ENCODE measurements around the gene TMOD1. TPM values are rescaled to one million over a fixed set of nuclear protein-coding genes. Genes with fewer than 3 reads are reported as not detected.

TMOD1 gene
- total RNA-seq, 5 donors from 2014 or later (not counting 1 experiment from before 2014, with no cell fraction given) = 0.70 to 1.9 (median 1.3) TPM

DNA sequence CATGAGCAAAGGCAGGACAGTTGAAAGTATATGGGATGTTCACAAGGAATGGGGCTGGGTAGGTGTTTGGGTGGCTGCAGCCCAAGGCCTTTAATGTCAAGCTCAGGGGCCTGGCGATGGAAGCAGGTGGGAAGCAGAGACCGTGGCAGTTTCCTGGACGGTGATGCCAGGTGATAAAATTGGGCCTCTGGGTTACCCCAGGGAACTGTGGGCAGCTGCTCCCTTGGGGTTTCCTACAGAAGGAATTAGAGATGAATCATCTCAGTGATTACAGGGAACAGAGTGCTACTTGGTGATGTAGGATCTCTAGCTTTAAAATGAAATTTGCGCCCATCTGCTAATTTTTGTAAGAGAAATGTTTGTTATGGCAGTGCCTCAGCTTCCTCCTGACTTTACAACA is 92.5 kb downstream of the TMOD1 start:
- Mint-ChIP-seq H3K27me3 (peaks cover 0 to 6% of the 10 kb centered on the region in 2 donors), H3K4me1 (peaks cover 7 to 8% (median 7%) of the 10 kb centered on the region in 3 donors), H3K4me3 (no peak overlapping the region), H3K36me3 (peaks cover 7% of the 10 kb centered on the region), H3K27ac (no peak overlapping the region), H3K9me3 (no peaks in the 10 kb centered on the region)
- Histone ChIP-seq H3K4me3 (ENCODE audit: control insufficient read depth in 1 of 2, extremely low read depth in 1 of 2, low read length in 1 of 2) (no peak overlapping the region), H3K9me3 (no peaks in the 10 kb centered on the region), H3K4me1 (ENCODE audit: control insufficient read depth in 1 of 2, extremely low read depth in 1 of 2, insufficient read depth in 2 of 2, low read length in 2 of 2) (peaks cover 0 to 7% of the 10 kb centered on the region in 2 experiments), H3K36me3 (ENCODE audit: control insufficient read depth in 2 of 2, extremely low read depth in 1 of 2, insufficient read depth in 1 of 2, low read length in 1 of 2) (no peaks in the 10 kb centered on the region), H3K27me3 (replicated peaks in 1 of 2; ENCODE audit: control insufficient read depth in 2 of 2, extremely low read depth in 1 of 2, insufficient read depth in 2 of 2, low read length in 1 of 2) (peaks cover 0 to 6% of the 10 kb centered on the region in 2 experiments), H3K27ac (ENCODE audit: low read length) (no peak overlapping the region)
- POLR2A ChIA-PET = no interaction called here
- no peak for DNase-seq
- 90% methylated on average over 3 of the region's 4 CpGs for WGBS (ENCODE audit: insufficient coverage)
- no peak for ATAC-seq (replicated peaks in 1 of 4)
- CTCF ChIA-PET = interaction anchor here in 1 of 2 donors (0.5 kb wide), 1 partner anchor 20 kb away, joined by 3 read pairs; no protein-coding TSS in a partner anchor

DNA sequence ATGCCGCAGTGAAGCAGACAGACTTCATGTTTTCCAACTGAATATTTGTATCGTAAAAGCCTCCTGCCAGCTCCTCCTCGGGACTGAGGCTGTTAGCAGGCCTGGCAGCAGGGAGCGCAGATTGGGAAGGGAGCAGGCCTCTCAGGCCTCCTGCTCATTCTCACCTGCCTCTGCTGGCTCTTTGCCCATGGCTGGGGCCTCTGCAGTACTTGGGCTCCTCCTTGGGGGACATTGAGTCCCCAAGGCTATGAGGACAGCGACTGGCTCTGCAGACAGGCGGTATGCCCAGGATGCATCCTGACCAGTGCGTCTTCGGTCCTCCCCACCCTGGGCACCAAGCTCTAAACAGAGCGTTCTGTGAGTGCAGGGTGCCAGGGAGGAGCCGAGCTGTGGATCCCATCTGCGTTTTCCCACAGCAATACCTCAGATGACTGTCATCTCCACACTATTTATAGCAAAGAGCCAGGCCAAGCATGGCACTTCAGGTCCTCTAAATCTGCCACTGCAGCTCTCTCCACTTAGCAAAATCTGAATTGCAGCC is 93.0 kb downstream of the TMOD1 start:
- no peak overlapping the region for H3K4me3 ChIP-seq (ENCODE audit: control insufficient read depth in 1 of 2, extremely low read depth in 1 of 2, low read length in 1 of 2)
- no peak for ATAC-seq (replicated peaks in 1 of 4)
- H3K36me3 Mint-ChIP-seq = peaks cover 7% of the 10 kb centered on the region
- no peak overlapping the region for H3K4me3 Mint-ChIP-seq
- WGBS (ENCODE audit: insufficient coverage) = 86% methylated on average over 10 of the region's 11 CpGs
- peaks cover 0 to 6% of the 10 kb centered on the region in 2 experiments for H3K27me3 ChIP-seq (replicated peaks in 1 of 2; ENCODE audit: control insufficient read depth in 2 of 2, extremely low read depth in 1 of 2, insufficient read depth in 2 of 2, low read length in 1 of 2)
- peaks cover 0 to 7% of the 10 kb centered on the region in 2 experiments for H3K4me1 ChIP-seq (ENCODE audit: control insufficient read depth in 1 of 2, extremely low read depth in 1 of 2, insufficient read depth in 2 of 2, low read length in 2 of 2)
- no peaks in the 10 kb centered on the region for H3K9me3 ChIP-seq
- DNase-seq = no peak
- no peak overlapping the region for H3K27ac Mint-ChIP-seq
- H3K36me3 ChIP-seq (ENCODE audit: control insufficient read depth in 2 of 2, extremely low read depth in 1 of 2, insufficient read depth in 1 of 2, low read length in 1 of 2) = peaks cover 0 to 2% of the 10 kb centered on the region in 2 donors
- peaks cover 0 to 6% of the 10 kb centered on the region in 2 donors for H3K27me3 Mint-ChIP-seq
- H3K4me1 Mint-ChIP-seq = peaks cover 7 to 8% (median 7%) of the 10 kb centered on the region in 3 donors
- H3K27ac ChIP-seq (ENCODE audit: low read length) = no peak overlapping the region
- no peaks in the 10 kb centered on the region for H3K9me3 Mint-ChIP-seq
- ChIA-PET POLR2A (no interaction called here), CTCF (interaction anchor here in 1 of 2 donors (0.5 kb wide), 1 partner anchor 19 kb away, joined by 3 read pairs; no protein-coding TSS in a partner anchor)

DNA sequence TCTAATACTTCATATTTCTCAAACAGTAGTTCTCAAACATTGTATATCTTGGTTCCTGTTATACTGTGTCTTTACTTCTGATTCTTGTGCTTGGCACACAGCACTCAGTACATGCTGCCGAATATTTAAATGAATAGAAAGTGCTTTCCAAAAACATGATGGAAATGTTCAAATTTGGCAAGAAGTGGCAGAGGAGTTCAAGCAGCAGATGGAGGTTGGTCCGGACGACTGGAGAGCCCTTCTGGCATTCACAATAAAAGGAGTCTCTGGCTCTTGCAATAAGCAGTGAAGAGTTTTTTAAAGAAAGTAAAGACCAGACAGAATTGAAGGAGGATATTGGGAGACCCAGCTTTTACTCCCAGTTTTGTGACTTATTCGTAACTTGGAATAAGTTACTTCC is 95.4 kb downstream of the TMOD1 start:
- no peak for ATAC-seq (replicated peaks in 1 of 4)
- Histone ChIP-seq H3K4me1 (ENCODE audit: control insufficient read depth in 1 of 2, extremely low read depth in 1 of 2, insufficient read depth in 2 of 2, low read length in 2 of 2) (peaks cover 0 to 7% of the 10 kb centered on the region in 2 experiments), H3K9me3 (no peaks in the 10 kb centered on the region), H3K27ac (ENCODE audit: low read length) (no peak overlapping the region), H3K36me3 (ENCODE audit: control insufficient read depth in 2 of 2, extremely low read depth in 1 of 2, insufficient read depth in 1 of 2, low read length in 1 of 2) (peaks cover 2 to 23% of the 10 kb centered on the region in 2 donors), H3K4me3 (ENCODE audit: control insufficient read depth in 1 of 2, extremely low read depth in 1 of 2, low read length in 1 of 2) (no peak overlapping the region), H3K27me3 (replicated peaks in 1 of 2; ENCODE audit: control insufficient read depth in 2 of 2, extremely low read depth in 1 of 2, insufficient read depth in 2 of 2, low read length in 1 of 2) (peaks cover 0 to 2% of the 10 kb centered on the region in 2 experiments)
- H3K9me3 Mint-ChIP-seq = no peaks in the 10 kb centered on the region
- peaks cover 19% of the 10 kb centered on the region for H3K36me3 Mint-ChIP-seq
- H3K4me1 Mint-ChIP-seq = peaks cover 7 to 8% (median 7%) of the 10 kb centered on the region in 3 donors
- peaks cover 0 to 2% of the 10 kb centered on the region in 2 donors for H3K27me3 Mint-ChIP-seq
- no peak overlapping the region for H3K27ac Mint-ChIP-seq
- 86% methylated on average over 3 of the region's 4 CpGs for WGBS (ENCODE audit: insufficient coverage)
- H3K4me3 Mint-ChIP-seq = no peak overlapping the region
- POLR2A ChIA-PET = no interaction called here
- CTCF ChIA-PET = interaction anchor here in 1 of 2 donors (0.6 to 2.4 kb wide), 3 partner anchors 55 to 129 kb away, joined by 3 to 18 read pairs (median 5); no protein-coding TSS in a partner anchor
- DNase-seq = no peak

DNA sequence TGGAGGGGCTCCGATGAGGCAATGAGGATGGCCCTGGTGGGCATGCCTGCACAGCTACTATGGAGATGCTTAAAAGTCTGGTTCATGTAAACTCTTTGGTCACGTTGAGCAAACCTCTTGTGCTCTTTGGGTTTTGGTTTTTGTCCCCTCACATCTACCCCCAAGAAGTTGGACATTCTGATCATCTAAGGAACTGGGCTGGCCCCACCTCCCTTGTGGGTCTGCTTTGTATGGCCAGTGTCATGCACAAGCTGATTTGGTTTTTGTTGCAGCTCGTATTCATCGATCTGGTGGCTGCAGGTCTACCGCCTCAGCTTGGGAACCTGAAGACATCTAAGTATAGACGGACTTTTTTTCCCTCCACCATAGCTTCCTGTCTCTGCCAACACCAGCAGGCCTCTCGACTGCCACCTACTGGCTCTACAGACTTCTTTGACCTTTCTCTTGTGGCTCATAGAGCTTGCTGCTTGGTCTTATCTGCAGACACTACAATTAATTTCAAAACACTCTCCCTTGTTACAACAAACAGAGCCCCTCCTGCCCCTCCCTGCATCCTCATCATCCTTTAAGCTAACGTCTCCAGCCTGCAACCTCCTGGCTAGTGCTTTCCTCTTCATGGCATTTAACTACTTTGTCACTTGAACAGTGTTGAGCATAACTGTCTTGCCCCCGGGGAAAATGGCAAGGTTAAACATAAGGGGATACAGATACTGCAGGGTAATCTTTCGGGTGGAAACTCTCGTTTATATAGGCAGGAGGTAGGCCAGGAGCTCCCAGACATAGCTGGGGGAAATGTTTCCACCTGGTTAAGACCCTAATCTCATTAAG is 97.2 kb downstream of the TMOD1 start:
- ATAC-seq (replicated peaks in 1 of 4) = peak; percentile 86 to 97 (median 92)
- Mint-ChIP-seq H3K36me3 (peaks cover 31% of the 10 kb centered on the region), H3K27ac (peak overlapping the region in 1 of 2 donors; percentile 15), H3K4me1 (peaks cover 7 to 8% (median 7%) of the 10 kb centered on the region in 3 donors), H3K4me3 (peak overlapping the region in 2 of 3 donors; percentile 41 to 44), H3K9me3 (no peaks in the 10 kb centered on the region), H3K27me3 (peaks cover 0 to 2% of the 10 kb centered on the region in 2 donors)
- POLR2A ChIA-PET = interaction anchor here in 1 of 2 donors (0.6 kb wide), 1 partner anchor 189 kb away, joined by 4 read pairs; no protein-coding TSS in a partner anchor
- WGBS (ENCODE audit: insufficient coverage) = 25% methylated on average over 6 of the region's 11 CpGs
- Histone ChIP-seq H3K36me3 (ENCODE audit: control insufficient read depth in 2 of 2, extremely low read depth in 1 of 2, insufficient read depth in 1 of 2, low read length in 1 of 2) (peaks cover 7 to 39% of the 10 kb centered on the region in 2 donors), H3K27ac (ENCODE audit: low read length) (no peak overlapping the region), H3K4me3 (ENCODE audit: control insufficient read depth in 1 of 2, extremely low read depth in 1 of 2, low read length in 1 of 2) (peak overlapping the region in 1 of 2 donors; percentile 10), H3K9me3 (no peaks in the 10 kb centered on the region), H3K27me3 (replicated peaks in 1 of 2; ENCODE audit: control insufficient read depth in 2 of 2, extremely low read depth in 1 of 2, insufficient read depth in 2 of 2, low read length in 1 of 2) (peaks cover 0 to 2% of the 10 kb centered on the region in 2 experiments), H3K4me1 (ENCODE audit: control insufficient read depth in 1 of 2, extremely low read depth in 1 of 2, insufficient read depth in 2 of 2, low read length in 2 of 2) (peaks cover 0 to 7% of the 10 kb centered on the region in 2 experiments)
- peak; percentile 32 to 84 (median 63) for DNase-seq
- CTCF ChIA-PET = interaction anchor here (0.5 to 2.4 kb wide), 39 partner anchors 9 to 745 kb away, joined by 3 to 23 read pairs (median 4); partner anchors contain the start of genes NCBP1 (in 1 of the 2), TDRD7 (in 1 of the 2), TSTD2 (in 1 of the 2) and ZNF782 (in 1 of the 2)

GRCh38 chr9:97599314-97599846 is 97.9 kb downstream of the TMOD1 start:
- no peak for ATAC-seq (replicated peaks in 1 of 4)
- Histone ChIP-seq H3K36me3 (ENCODE audit: control insufficient read depth in 2 of 2, extremely low read depth in 1 of 2, insufficient read depth in 1 of 2, low read length in 1 of 2) (peaks cover 10 to 44% of the 10 kb centered on the region in 2 donors), H3K27me3 (replicated peaks in 1 of 2; ENCODE audit: control insufficient read depth in 2 of 2, extremely low read depth in 1 of 2, insufficient read depth in 2 of 2, low read length in 1 of 2) (peaks cover 0 to 2% of the 10 kb centered on the region in 2 experiments), H3K4me3 (ENCODE audit: control insufficient read depth in 1 of 2, extremely low read depth in 1 of 2, low read length in 1 of 2) (no peak overlapping the region), H3K4me1 (ENCODE audit: control insufficient read depth in 1 of 2, extremely low read depth in 1 of 2, insufficient read depth in 2 of 2, low read length in 2 of 2) (peaks cover 0 to 7% of the 10 kb centered on the region in 2 experiments), H3K27ac (ENCODE audit: low read length) (no peak overlapping the region), H3K9me3 (no peaks in the 10 kb centered on the region)
- Mint-ChIP-seq H3K27ac (no peak overlapping the region), H3K4me1 (peaks cover 7 to 8% (median 7%) of the 10 kb centered on the region in 3 donors), H3K36me3 (peaks cover 31% of the 10 kb centered on the region), H3K9me3 (no peaks in the 10 kb centered on the region), H3K27me3 (peaks cover 0 to 2% of the 10 kb centered on the region in 2 donors), H3K4me3 (no peak overlapping the region)
- ChIA-PET POLR2A (interaction anchor here in 1 of 2 donors (0.6 kb wide), 1 partner anchor 190 kb away, joined by 4 read pairs; no protein-coding TSS in a partner anchor), CTCF (interaction anchor here (0.5 to 2.4 kb wide), 28 partner anchors 9 to 745 kb away, joined by 3 to 23 read pairs (median 4); partner anchors contain the start of genes NCBP1 (in 1 of the 2), TDRD7 (in 1 of the 2), TSTD2 (in 1 of the 2) and ZNF782 (in 1 of the 2))
- no peak for DNase-seq
- 85% methylated on average over 5 of the region's 7 CpGs for WGBS (ENCODE audit: insufficient coverage)
